Testis (tissue), 2 donors: ENCODE measurements around the gene MCEE.
"Not testable (repeated sequence)": the region's sequence is repeated elsewhere in the genome, so short reads cannot be mapped to it uniquely, and the experiment has no call there.

Experiments
- CTCF ChIP-seq, 3 experiments: fragments of 450-650 bp in 2 of 3; fragments of 200-600 bp in 1 of 3; sonication (generic) in 1 of 3; IDR thresholded peaks; one replicate each; pipeline ENCODE4 v1.5.1; 2016 to 2019; ENCODE audit warnings: antibody characterized with exemption in 3 of 3, mild to moderate bottlenecking in 2 of 3, moderate library complexity in 1 of 3
- POLR2A ChIP-seq: fragments of 450-650 bp; IDR thresholded peaks from one replicate; pipeline ENCODE4 v1.6.1; 2017; ENCODE audit warnings: antibody characterized with exemption, mild to moderate bottlenecking, moderate library complexity

GRCh38 chr2:71131387-71132166, 1.5 kb upstream of the MCEE start:
- TF ChIP-seq CTCF (IDR thresholded peaks at IDR 0.05); POLR2A: not testable (repeated sequence)
